Measurements from ENCODE around the gene DNER. TPM values are rescaled to one million over a fixed set of nuclear protein-coding genes. Genes with fewer than 3 reads are reported as not detected.

Gene DNER
- total RNA-seq, 4 donors from 2014 or later, result 0.41 to 2.6 (median 1.2) TPM

GRCh38 chr2:229612384-229612971 is 101.9 kb downstream of the DNER start:
- Histone ChIP-seq H3K27me3 (no peaks in the 10 kb centered on the region), H3K4me1 (no peaks in the 10 kb centered on the region), H3K36me3 (no peaks in the 10 kb centered on the region), H3K9me3 (no peaks in the 10 kb centered on the region), H3K27ac (no peak overlapping the region), H3K4me3 (no peak overlapping the region)
- intact Hi-C loops (cut with DNase I; ENCODE audit: low total_unique reads) (no loop called here), in situ Hi-C loops (cut with MboI; ENCODE audit: low sequenced_read_pairs in 4 of 4) (no loop called here)
- ATAC-seq (no peak), DNase-seq (no peak)
- no peak for TF ChIP-seq CTCF (IDR thresholded peaks at IDR 0.05 in 4 of 5, conservative IDR thresholded peaks at IDR 0.05 in 1 of 5)
- no peak for TF ChIP-seq POLR2A (IDR thresholded peaks at IDR 0.05)

GRCh38 chr2:229611360-229611759 is 103.0 kb downstream of the DNER start:
- Histone ChIP-seq H3K4me3 (no peak overlapping the region), H3K9me3 (no peaks in the 10 kb centered on the region), H3K36me3 (no peaks in the 10 kb centered on the region), H3K4me1 (no peaks in the 10 kb centered on the region), H3K27ac (no peak overlapping the region), H3K27me3 (no peaks in the 10 kb centered on the region)
- intact Hi-C loops (cut with DNase I; ENCODE audit: low total_unique reads) (no loop called here), in situ Hi-C loops (cut with MboI; ENCODE audit: low sequenced_read_pairs in 4 of 4) (no loop called here)
- ATAC-seq (no peak), DNase-seq (no peak)
- TF ChIP-seq CTCF (IDR thresholded peaks at IDR 0.05 in 4 of 5, conservative IDR thresholded peaks at IDR 0.05 in 1 of 5), result no peak
- TF ChIP-seq POLR2A (IDR thresholded peaks at IDR 0.05), result no peak

GRCh38 chr2:229610872-229611271 is 103.5 kb downstream of the DNER start:
- Histone ChIP-seq H3K4me3 (no peak overlapping the region), H3K9me3 (no peaks in the 10 kb centered on the region), H3K4me1 (no peaks in the 10 kb centered on the region), H3K27me3 (no peaks in the 10 kb centered on the region), H3K27ac (no peak overlapping the region), H3K36me3 (no peaks in the 10 kb centered on the region)
- intact Hi-C loops (cut with DNase I; ENCODE audit: low total_unique reads) (no loop called here), in situ Hi-C loops (cut with MboI; ENCODE audit: low sequenced_read_pairs in 4 of 4) (no loop called here)
- DNase-seq (no peak), ATAC-seq (no peak)
- no peak for TF ChIP-seq POLR2A (IDR thresholded peaks at IDR 0.05)
- TF ChIP-seq CTCF (IDR thresholded peaks at IDR 0.05 in 4 of 5, conservative IDR thresholded peaks at IDR 0.05 in 1 of 5), result no peak

GRCh38 chr2:229610333-229610732 is 104.0 kb downstream of the DNER start:
- no peak for ATAC-seq
- intact Hi-C loops (cut with DNase I; ENCODE audit: low total_unique reads) (no loop called here), in situ Hi-C loops (cut with MboI; ENCODE audit: low sequenced_read_pairs in 4 of 4) (no loop called here)
- no peak overlapping the region for H3K27ac ChIP-seq
- H3K9me3 ChIP-seq, result no peaks in the 10 kb centered on the region
- no peak for DNase-seq
- no peaks in the 10 kb centered on the region for H3K36me3 ChIP-seq
- H3K4me1 ChIP-seq, result no peaks in the 10 kb centered on the region
- TF ChIP-seq POLR2A (IDR thresholded peaks at IDR 0.05) (no peak), CTCF (IDR thresholded peaks at IDR 0.05 in 4 of 5, conservative IDR thresholded peaks at IDR 0.05 in 1 of 5) (no peak)
- no peak overlapping the region for H3K4me3 ChIP-seq
- no peaks in the 10 kb centered on the region for H3K27me3 ChIP-seq

- TF ChIP-seq CTCF (IDR thresholded peaks at IDR 0.05 in 4 of 5, conservative IDR thresholded peaks at IDR 0.05 in 1 of 5) (no peak), POLR2A (IDR thresholded peaks at IDR 0.05) (no peak)
- intact Hi-C loops (cut with DNase I; ENCODE audit: low total_unique reads), result no loop called here
Measured at GRCh38 chr2:229601936-229602335, 112.4 kb downstream of the DNER start.

More at GRCh38 chr2:229601936-229602335, 112.4 kb downstream of the DNER start:
- ATAC-seq (no peak), DNase-seq (no peak)
- Histone ChIP-seq H3K9me3 (no peaks in the 10 kb centered on the region), H3K27me3 (no peaks in the 10 kb centered on the region), H3K36me3 (no peaks in the 10 kb centered on the region), H3K4me3 (no peak overlapping the region), H3K27ac (no peak overlapping the region), H3K4me1 (no peaks in the 10 kb centered on the region)
- in situ Hi-C loops (cut with MboI; ENCODE audit: low sequenced_read_pairs in 4 of 4), result no loop called here

Measured in gastrocnemius medialis (tissue), 4 donors.